WTC11 (cell line): ENCODE results near the gene MGAT5B.

Experiments used
- CREB1 ChIP-seq: sonication (generic); formaldehyde crosslinking; IDR thresholded peaks from 2 replicates; pipeline ENCODE4 v1.8.0; 2023; ENCODE audit warnings: mild to moderate bottlenecking, missing genetic modification reagents
- TF ChIP-seq, protein P1 (sequence below): sonication (generic); formaldehyde crosslinking; IDR thresholded peaks from 2 replicates; pipeline ENCODE4 v1.8.0; 2022; ENCODE audit warnings: mild to moderate bottlenecking, missing genetic modification reagents
- TF ChIP-seq, protein P2 (sequence below): sonication (generic); formaldehyde crosslinking; IDR thresholded peaks from 2 replicates; pipeline ENCODE4 v1.8.1; 2023; ENCODE audit warnings: mild to moderate bottlenecking, missing genetic modification reagents
- TF ChIP-seq, protein P3 (sequence below): sonication (generic); formaldehyde crosslinking; IDR thresholded peaks from 2 replicates; pipeline ENCODE4 v1.8.1; 2023; ENCODE audit warnings: mild to moderate bottlenecking, missing genetic modification reagents, moderate library complexity
- TF ChIP-seq, protein P4 (sequence below): sonication (generic); formaldehyde crosslinking; IDR thresholded peaks from 2 replicates; pipeline ENCODE4 v1.8.1; 2022; ENCODE audit warnings: mild to moderate bottlenecking, moderate library complexity, missing genetic modification reagents
- TF ChIP-seq, protein P5 (sequence below): fragments of 200-600 bp; IDR thresholded peaks from 2 replicates; pipeline ENCODE4 v1.8.0; 2022; ENCODE audit warnings: antibody characterized with exemption

DNA sequence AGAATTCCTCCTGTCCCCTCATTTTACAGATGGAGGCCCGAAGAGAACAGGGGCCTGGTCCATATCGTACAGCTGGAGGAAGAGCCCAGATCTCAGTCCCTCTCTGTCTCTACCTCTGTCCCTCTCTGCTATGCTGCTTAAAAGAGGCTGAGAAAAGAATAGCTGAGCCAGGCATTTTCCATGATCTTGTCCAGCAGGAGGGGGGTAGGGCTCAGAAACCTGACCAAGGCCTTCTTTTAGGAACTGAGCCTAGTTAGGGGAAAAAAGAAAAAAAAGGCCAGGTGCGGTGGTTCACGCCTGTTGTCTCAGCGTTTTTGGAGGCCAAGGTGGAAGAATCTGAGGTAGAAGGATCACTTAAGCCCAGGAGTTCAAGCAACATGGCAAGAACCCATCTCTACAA is 84.2 kb downstream of the MGAT5B start:
- TF ChIP-seq, protein P1, sequence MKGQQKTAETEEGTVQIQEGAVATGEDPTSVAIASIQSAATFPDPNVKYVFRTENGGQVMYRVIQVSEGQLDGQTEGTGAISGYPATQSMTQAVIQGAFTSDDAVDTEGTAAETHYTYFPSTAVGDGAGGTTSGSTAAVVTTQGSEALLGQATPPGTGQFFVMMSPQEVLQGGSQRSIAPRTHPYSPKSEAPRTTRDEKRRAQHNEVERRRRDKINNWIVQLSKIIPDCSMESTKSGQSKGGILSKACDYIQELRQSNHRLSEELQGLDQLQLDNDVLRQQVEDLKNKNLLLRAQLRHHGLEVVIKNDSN (CRISPR knock-in tag), result no peak
- TF ChIP-seq, protein P2, sequence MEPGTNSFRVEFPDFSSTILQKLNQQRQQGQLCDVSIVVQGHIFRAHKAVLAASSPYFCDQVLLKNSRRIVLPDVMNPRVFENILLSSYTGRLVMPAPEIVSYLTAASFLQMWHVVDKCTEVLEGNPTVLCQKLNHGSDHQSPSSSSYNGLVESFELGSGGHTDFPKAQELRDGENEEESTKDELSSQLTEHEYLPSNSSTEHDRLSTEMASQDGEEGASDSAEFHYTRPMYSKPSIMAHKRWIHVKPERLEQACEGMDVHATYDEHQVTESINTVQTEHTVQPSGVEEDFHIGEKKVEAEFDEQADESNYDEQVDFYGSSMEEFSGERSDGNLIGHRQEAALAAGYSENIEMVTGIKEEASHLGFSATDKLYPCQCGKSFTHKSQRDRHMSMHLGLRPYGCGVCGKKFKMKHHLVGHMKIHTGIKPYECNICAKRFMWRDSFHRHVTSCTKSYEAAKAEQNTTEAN (CRISPR knock-in tag), result no peak
- TF ChIP-seq, protein P3, sequence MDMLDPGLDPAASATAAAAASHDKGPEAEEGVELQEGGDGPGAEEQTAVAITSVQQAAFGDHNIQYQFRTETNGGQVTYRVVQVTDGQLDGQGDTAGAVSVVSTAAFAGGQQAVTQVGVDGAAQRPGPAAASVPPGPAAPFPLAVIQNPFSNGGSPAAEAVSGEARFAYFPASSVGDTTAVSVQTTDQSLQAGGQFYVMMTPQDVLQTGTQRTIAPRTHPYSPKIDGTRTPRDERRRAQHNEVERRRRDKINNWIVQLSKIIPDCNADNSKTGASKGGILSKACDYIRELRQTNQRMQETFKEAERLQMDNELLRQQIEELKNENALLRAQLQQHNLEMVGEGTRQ (CRISPR knock-in tag), result no peak
- TF ChIP-seq, protein P4, sequence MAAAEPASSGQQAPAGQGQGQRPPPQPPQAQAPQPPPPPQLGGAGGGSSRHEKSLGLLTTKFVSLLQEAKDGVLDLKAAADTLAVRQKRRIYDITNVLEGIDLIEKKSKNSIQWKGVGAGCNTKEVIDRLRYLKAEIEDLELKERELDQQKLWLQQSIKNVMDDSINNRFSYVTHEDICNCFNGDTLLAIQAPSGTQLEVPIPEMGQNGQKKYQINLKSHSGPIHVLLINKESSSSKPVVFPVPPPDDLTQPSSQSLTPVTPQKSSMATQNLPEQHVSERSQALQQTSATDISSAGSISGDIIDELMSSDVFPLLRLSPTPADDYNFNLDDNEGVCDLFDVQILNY (CRISPR knock-in tag), result no peak
- TF ChIP-seq, protein P5, sequence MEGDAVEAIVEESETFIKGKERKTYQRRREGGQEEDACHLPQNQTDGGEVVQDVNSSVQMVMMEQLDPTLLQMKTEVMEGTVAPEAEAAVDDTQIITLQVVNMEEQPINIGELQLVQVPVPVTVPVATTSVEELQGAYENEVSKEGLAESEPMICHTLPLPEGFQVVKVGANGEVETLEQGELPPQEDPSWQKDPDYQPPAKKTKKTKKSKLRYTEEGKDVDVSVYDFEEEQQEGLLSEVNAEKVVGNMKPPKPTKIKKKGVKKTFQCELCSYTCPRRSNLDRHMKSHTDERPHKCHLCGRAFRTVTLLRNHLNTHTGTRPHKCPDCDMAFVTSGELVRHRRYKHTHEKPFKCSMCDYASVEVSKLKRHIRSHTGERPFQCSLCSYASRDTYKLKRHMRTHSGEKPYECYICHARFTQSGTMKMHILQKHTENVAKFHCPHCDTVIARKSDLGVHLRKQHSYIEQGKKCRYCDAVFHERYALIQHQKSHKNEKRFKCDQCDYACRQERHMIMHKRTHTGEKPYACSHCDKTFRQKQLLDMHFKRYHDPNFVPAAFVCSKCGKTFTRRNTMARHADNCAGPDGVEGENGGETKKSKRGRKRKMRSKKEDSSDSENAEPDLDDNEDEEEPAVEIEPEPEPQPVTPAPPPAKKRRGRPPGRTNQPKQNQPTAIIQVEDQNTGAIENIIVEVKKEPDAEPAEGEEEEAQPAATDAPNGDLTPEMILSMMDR, result no peak
- TF ChIP-seq CREB1 (CRISPR knock-in tag), result no peak
